Stimulated activated CD4-positive, alpha-beta T cell treated with anti-CD3 and anti-CD28 coated beads, Interleukin-4, amount 100 ng/mL, for 24 hours (primary cell): Measurements from ENCODE around the gene NKAIN4.

Experiments
- DNase-seq: peaks from one replicate; pipeline ENCODE4 v3.0.0-alpha.2; 2020

NKAIN4 gene

DNA sequence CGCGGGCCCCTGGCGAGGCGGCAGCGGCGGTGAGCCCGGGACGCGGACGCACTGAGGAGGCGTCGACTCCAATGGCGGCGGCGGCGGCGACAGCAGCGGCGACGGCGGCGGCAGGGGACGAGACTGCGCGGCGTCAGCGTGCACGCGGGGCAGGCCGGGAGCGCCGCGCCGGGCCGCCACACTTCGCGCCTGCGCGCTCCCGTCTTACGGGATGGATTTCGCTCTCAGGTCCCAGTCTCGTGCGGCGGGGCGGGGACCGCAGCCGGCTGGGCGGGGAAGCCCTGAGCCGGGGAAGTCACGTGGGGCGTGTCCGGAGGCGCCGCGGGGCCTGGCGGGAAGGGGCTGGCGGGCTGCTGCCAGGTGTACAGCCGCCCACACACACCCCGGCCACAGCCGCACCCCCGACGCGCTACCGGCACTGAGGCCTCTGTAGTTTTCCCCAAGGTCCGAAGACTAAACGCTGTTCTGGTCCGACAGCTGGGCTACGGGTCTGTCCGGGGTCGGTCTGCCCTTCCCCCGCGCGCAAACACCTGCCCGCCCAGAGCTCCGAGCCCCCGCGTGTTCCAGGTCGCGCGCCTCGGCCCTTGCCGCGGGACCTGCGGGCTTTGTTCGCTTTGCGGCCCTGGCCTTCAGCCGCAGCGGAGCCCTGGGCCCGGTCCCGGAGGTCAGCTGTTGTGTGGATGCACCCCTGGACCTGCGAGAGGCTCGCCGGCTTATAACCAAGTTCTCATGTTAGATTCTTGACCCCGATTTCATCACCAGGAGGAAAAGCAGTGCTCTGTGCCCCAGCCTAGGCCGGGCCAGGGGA is 38.0 kb downstream of the NKAIN4 start, which contains the start of gene YTHDF1:
Gene YTHDF1 (minus strand): TSS at position 91 of the 808 bp plus-strand sequence. CDS start 239 bp downstream, outside the sequence.
- peak; percentile 95 for DNase-seq

GRCh38 chr20:63215101-63216040 is 38.9 kb downstream of the NKAIN4 start:
- DNase-seq, result peak; percentile 24

- no peak for DNase-seq
These were observed 39.7 kb downstream of the NKAIN4 start for GRCh38 chr20:63214514-63214913.

DNA sequence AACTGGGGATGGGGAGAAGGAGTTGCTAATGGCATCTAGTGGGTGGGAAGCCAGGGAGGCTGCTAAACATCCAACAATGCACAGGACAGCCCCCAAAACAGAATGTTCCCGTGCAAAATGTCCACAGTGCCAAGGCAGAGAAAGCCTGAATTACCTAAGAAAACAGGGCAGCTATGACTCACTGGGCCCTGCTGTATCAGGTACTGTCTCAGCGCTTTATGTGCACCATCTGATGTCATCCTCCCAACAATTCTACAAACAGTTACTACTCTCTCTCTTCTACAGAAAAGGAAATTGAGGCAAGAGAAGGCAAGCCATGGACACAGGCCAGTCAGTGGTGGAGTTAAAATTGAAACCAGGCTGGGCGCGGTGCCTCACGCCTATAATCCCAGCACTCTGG is 41.5 kb downstream of the NKAIN4 start:
- DNase-seq, result no peak

- no peak for DNase-seq
These were observed 41.9 kb downstream of the NKAIN4 start for GRCh38 chr20:63212393-63212730.

- no peak for DNase-seq
These were observed 44.2 kb downstream of the NKAIN4 start for GRCh38 chr20:63210011-63210605.

DNA sequence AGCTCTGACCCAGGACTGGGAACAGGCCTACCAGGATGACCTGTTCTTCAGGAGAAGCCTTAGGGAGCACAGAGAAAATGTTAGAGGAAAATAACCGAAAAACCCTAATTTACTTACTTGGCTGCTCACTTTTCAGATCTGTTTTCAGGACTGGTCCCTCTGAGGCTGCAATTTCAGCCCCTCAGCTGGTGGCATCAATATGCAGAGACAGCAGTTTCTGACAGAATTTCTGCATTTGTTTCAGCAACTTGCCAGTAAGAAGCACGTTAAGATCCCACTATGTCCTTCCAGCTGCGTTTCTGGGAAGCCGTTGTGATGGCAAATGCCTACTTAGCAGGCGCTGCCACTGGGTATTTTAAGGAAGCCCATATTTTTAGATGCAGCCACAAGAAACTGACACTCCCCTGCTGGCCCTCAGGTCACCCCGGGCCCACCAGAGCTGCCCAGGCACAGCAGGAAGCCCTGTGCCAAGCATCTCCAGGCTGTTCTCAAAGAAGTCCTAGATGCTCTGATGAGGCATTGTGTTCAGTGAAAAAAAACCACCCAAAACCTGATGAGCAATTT is 45.8 kb downstream of the NKAIN4 start:
- no peak for DNase-seq

- DNase-seq, result no peak
These were observed 47.4 kb downstream of the NKAIN4 start for GRCh38 chr20:63206878-63207277.

DNA sequence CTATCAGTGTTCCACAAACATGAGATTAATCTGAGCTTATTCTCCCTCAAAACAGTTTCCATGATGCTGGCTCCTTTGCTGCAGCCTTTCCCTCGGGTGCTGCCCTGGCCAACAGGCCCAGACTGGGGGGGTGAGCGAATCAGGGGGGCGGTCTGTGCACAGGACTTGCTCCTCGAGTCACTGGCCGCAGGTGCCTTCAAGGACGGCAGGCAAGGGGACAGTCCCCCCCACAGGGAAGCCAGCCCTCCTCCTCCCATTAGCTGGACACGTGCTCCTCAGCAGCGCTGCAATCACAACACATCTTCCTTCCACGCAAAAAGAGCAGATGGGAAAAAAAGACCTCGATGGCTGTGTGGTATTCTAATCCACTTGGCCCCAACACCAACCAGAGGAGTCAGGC is 48.4 kb downstream of the NKAIN4 start:
- no peak for DNase-seq

GRCh38 chr20:63204362-63204761 is 49.9 kb downstream of the NKAIN4 start:
- no peak for DNase-seq

DNA sequence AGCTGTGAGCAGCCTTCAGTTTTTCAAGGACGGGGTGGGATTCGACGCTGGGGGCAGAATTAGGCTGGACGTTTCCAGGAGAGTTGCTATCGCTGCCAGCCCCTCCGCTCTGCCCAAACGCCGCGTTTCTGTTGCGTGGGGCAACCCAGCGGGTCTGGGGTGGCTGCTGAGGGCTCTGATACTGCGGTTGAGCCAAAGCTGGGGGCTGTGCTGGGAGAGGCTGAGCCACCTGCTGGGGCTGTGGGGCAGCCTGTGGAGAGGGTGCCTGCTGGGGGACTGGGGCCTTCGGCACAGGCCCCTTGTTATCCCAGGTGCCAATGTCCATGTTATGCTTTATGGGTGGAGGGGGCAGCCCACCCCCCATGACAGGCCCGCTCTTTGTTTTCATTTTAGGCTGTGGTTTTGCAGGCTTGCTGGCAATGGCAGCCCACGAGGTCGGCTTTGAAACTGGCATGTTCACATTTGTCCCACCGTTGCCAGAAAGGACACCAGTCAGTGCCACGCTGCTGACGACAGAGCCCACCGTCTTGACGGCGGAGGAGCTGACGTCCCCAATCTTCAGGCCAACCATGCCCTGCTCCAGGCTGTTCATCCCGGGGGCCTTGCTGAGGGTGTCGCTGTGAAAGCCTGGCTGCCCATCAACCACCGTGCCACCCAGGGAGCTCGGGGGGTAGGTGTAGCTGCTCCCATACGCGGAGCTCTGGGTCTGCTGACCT is 51.3 kb downstream of the NKAIN4 start:
- no peak for DNase-seq

GRCh38 chr20:63202021-63202420 is 52.2 kb downstream of the NKAIN4 start:
- no peak for DNase-seq

GRCh38 chr20:63198606-63199005 is 55.7 kb downstream of the NKAIN4 start:
- no peak for DNase-seq

GRCh38 chr20:63196768-63197470 is 57.3 kb downstream of the NKAIN4 start:
- no peak for DNase-seq

DNA sequence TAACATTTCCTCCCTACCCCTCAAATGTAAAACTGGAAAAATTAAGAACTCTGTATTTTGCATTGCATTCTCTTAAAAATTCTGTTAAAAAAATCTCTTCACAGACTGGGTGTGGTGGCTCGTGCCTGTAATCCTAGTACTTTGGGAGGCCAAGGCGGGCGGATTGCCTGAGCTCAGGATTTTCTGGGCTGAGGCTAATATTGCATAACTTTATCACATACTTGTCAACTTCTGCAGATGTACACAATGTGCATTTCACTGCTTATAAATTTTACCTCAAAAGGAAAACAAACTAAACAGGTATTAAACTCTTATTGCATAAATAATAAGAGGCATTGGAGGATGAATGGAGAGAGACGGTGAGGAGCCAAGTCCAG is 59.5 kb downstream of the NKAIN4 start:
- DNase-seq, result no peak

GRCh38 chr20:63194007-63194796 is 60.1 kb downstream of the NKAIN4 start:
- no peak for DNase-seq

GRCh38 chr20:63192721-63193120 is 61.5 kb downstream of the NKAIN4 start:
- no peak for DNase-seq

GRCh38 chr20:63191400-63191799 is 62.9 kb downstream of the NKAIN4 start:
- DNase-seq, result no peak

DNA sequence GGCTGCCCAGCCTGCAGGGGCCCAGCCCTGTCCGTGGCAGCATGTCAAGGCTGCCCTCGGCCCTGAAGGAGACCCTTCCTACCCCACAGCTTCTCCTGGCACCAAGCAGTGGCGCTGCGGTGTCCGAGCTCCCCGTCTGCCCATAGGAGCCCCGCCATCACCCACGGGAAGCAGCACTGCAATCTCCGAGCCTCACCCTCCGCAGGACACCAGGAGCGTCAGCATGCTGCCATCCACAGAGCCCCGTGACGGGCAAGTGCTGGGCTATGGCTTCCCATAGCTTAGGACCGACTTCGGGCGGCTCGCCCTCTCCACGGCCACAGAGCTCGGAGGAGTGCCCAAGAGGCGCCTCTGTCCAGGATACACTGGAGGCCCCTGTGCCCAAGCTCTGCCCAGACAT is 63.4 kb downstream of the NKAIN4 start:
- DNase-seq, result no peak
